Heart left ventricle (tissue), 16 donors: Measurements from ENCODE around the gene CCNE1. TPM values are rescaled to one million over a fixed set of nuclear protein-coding genes. Genes with fewer than 3 reads are reported as not detected.

ENCODE experiments used
- ATAC-seq, 4 donors: fragments of 200-7000 bp; cut with Tn5 transposase; one replicate each; pipeline ENCODE4 v1.9.1; 2020 to 2022; ENCODE audit warnings: moderate library complexity in 4 of 4, mild to moderate bottlenecking in 3 of 4, moderate number of reproducible peaks in 1 of 4
- DNase-seq, 5 donors: peaks; one replicate each; pipeline ENCODE4 v3.0.0-alpha.2; 2020
- H3K27ac ChIP-seq, 12 donors: fragments of 200-600 bp; sonication (generic) in 4 of 12; one replicate each; pipeline versions ENCODE4 v1.5.0 to v1.8.0; 2016 to 2022; ENCODE audit warnings: mild to moderate bottlenecking in 2 of 12
- H3K27me3 ChIP-seq, 9 donors: fragments of 200-600 bp; sonication (generic) in 2 of 9; one replicate each; pipeline versions ENCODE4 v1.5.1 to v1.8.0; 2016 to 2022; ENCODE audit warnings: mild to moderate bottlenecking in 3 of 9
- H3K36me3 ChIP-seq, 9 donors: fragments of 200-600 bp; sonication (generic) in 2 of 9; one replicate each; pipeline versions ENCODE4 v1.5.0 to v1.8.0; 2018 to 2022; ENCODE audit warnings: mild to moderate bottlenecking in 2 of 9
- H3K4me1 ChIP-seq, 12 donors: fragments of 200-600 bp; sonication (generic) in 4 of 12; one replicate each; pipeline versions ENCODE4 v1.5.0 to v1.8.0; 2016 to 2022; ENCODE audit warnings: mild to moderate bottlenecking in 3 of 12
- H3K4me3 ChIP-seq, 12 donors: fragments of 200-600 bp; sonication (generic) in 4 of 12; one replicate each; pipeline versions ENCODE4 v1.5.0 to v1.8.0; 2017 to 2022; ENCODE audit warnings: mild to moderate bottlenecking in 9 of 12, moderate library complexity in 4 of 12
- H3K9me3 ChIP-seq, 12 donors: fragments of 200-600 bp; sonication (generic) in 4 of 12; one replicate each; pipeline versions ENCODE4 v1.5.0 to v1.8.0; 2016 to 2022; ENCODE audit warnings: mild to moderate bottlenecking in 1 of 12
- CTCF ChIP-seq, 12 donors: fragments of 200-600 bp; sonication (generic) in 4 of 12; IDR thresholded peaks; one replicate each; pipeline versions ENCODE4 v1.5.0 to v1.8.0; 2018 to 2022; ENCODE audit warnings: antibody characterized with exemption in 12 of 12, mild to moderate bottlenecking in 5 of 12
- POLR2A ChIP-seq, 2 donors: fragments of 450-650 bp; IDR thresholded peaks; one replicate each; pipeline ENCODE4 v1.6.1; 2017; ENCODE audit warnings: antibody characterized with exemption in 2 of 2, mild to moderate bottlenecking in 2 of 2, moderate library complexity in 2 of 2
- WGBS, 4 donors: extraction: QIAGEN DNeasy Blood & Tissue Kit in 2 of 4; methylation state at CpG; one replicate each; pipeline versions ENCODE4 v1.1.5 to v1.1.7; 2013 to 2018; 5-methylcytosine and 5-hydroxymethylcytosine counted together
- intact Hi-C, 10 donors: fragments of 100-400 bp; cut with DNase I; formaldehyde crosslinking; loops; one replicate each; pipeline versions ENCODE4 v1.11.1 to v1.14.2; 2022
- polyA plus RNA-seq, 2 donors: library from polyadenylated mRNA; stranded (reverse); fragments of 200-250 nt; gene quantifications; one replicate each; pipeline ENCODE4 v1.2.3, GENCODE V29; 2013
- total RNA-seq, 9 donors: library from RNA; depleted of rRNA in 2 of 9; stranded (reverse); fragments of >200 nt in 2 of 9; fragmentation: NEBNext Ultra II Directional in 3 of 9; extraction: Animal tissue kit (Norgen Biotek cat#: 25700) in 3 of 9; gene quantifications; one replicate each; pipeline versions ENCODE4 v1.1.0 to v1.2.4, GENCODE V29; 2016 to 2023
- donor health status: ischemic (EF 13 %, LVEDD 7.1; RV severe dilation, severe dysfunction).
- donor health status: healthy with polysubstance abuse.
- donor health status: DM: no; HTN: yes; CAD: no.
- donor health status: DM: no; HTN: no; CAD: no.
- donor health status: ischemic (EF 25% LVEDD 6.9; RV normal size, moderate dysfunction).
- donor health status: ischemic (EF 25% LVEDD 5.7; RV mildly dilated, moderate dysfunction).
- donor health status: healthy.
- donor health status: DM: yes; HTN: yes; CAD: no.
- donor health status: ischemic (EF 35%, LVEDD 5.7; RV mildly dilated, moderate dysfunction).
- donor health status: nonischemic (EF 11% LVEDD 7.7; RV severe dilation, severe dysfunction).
- donor health status: DM: yes; HTN: yes; CAD: no.
- donor health status: PGD.
- donor health status: ischemic (EF 29% LVEDD 5.4; RV normal size, mild dysfunction).
- donor health status: nonischemic (EF 23%, LVEDD 6.1; RV moderate dilation, normal function).

Gene CCNE1
- total and polyA plus RNA-seq, 11 donors: 1.3 to 5.4 (median 2.5) TPM

- intact Hi-C loops: loop anchor here in 4 of 10 donors (5.0 to 10.0 kb wide), 4 partner anchors 34 to 206 kb away; partner anchors contain the start of genes URI1 (in 2 of the 4) and POP4 (in 1 of the 4)
- peak overlapping the region in 9 of 12 donors; percentile 20 to 86 (median 53) for H3K4me3 ChIP-seq
Measured at GRCh38 chr19:29812881-29813275, 1.1 kb downstream of the CCNE1 start.

GRCh38 chr19:29813642-29814041 lies 1.9 kb downstream of the CCNE1 start:
- H3K4me3 ChIP-seq: no peak overlapping the region
- no peak overlapping the region for H3K27ac ChIP-seq
- ATAC-seq (no peak), DNase-seq (no peak)
- H3K4me1 ChIP-seq: peaks cover 0 to 18% (median 5%) of the 10 kb centered on the region in 12 donors
- intact Hi-C loops: loop anchor here in 4 of 10 donors (5.0 to 10.0 kb wide), 4 partner anchors 34 to 206 kb away; partner anchors contain the start of genes URI1 (in 2 of the 4) and POP4 (in 1 of the 4)
- no peaks in the 10 kb centered on the region for H3K9me3 ChIP-seq
- TF ChIP-seq POLR2A (IDR thresholded peaks at IDR 0.05): no peak
- TF ChIP-seq CTCF (IDR thresholded peaks at IDR 0.05): no peak
- H3K27me3 ChIP-seq: no peaks in the 10 kb centered on the region
- WGBS, 4 donors: 90 to 93% (median 92%) methylated on average over 6 of the region's 6 CpGs
- peaks cover 0 to 2% (median 0%) of the 10 kb centered on the region in 9 donors for H3K36me3 ChIP-seq

More at GRCh38 chr19:29812881-29813275, 1.1 kb downstream of the CCNE1 start:
- Histone ChIP-seq H3K36me3 (peaks cover 0 to 2% (median 0%) of the 10 kb centered on the region in 9 donors), H3K4me1 (peaks cover 0 to 18% (median 5%) of the 10 kb centered on the region in 12 donors), H3K27ac (no peak overlapping the region), H3K9me3 (no peaks in the 10 kb centered on the region), H3K27me3 (no peaks in the 10 kb centered on the region)
- DNase-seq (no peak), ATAC-seq (no peak)
- no peak for TF ChIP-seq POLR2A (IDR thresholded peaks at IDR 0.05)
- no peak for TF ChIP-seq CTCF (IDR thresholded peaks at IDR 0.05)
- 81 to 91% (median 85%) methylated on average over 6 of the region's 6 CpGs for WGBS, 4 donors

DNA sequence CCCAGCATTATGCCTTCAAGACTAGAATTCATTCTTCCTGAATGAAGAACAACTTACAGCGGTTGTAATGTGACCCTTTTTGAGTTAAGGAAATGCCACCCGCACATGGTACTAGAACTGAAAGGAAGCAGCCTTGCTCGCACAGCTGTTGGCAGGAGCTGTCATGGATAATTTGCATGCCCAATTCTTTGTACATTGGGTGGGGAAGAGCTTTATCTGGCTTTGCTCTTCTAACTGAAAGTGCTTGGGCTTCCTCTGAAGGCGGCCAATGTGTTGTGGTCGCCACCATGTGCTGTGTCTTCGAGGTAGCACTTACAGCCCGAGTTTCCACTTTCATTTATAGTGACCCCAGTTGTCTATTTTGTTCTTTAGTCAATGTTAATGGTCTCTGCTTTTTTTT lies 3.4 kb downstream of the CCNE1 start:
- DNase-seq (no peak), ATAC-seq (no peak)
- H3K36me3 ChIP-seq: peaks cover 0 to 2% (median 0%) of the 10 kb centered on the region in 9 donors
- no peaks in the 10 kb centered on the region for H3K9me3 ChIP-seq
- TF ChIP-seq POLR2A (IDR thresholded peaks at IDR 0.05) (no peak), CTCF (IDR thresholded peaks at IDR 0.05) (no peak)
- H3K4me3 ChIP-seq: no peak overlapping the region
- WGBS, 4 donors: 84 to 96% (median 91%) methylated on average over 7 of the region's 7 CpGs
- H3K27ac ChIP-seq: no peak overlapping the region
- intact Hi-C loops: loop anchor here in 1 of 10 donors (10.0 kb wide), 1 partner anchor 130 kb away; the partner anchor contains the start of gene URI1
- H3K4me1 ChIP-seq: peaks cover 0 to 18% (median 5%) of the 10 kb centered on the region in 12 donors
- H3K27me3 ChIP-seq: no peaks in the 10 kb centered on the region

- Histone ChIP-seq H3K27ac (no peak overlapping the region), H3K4me3 (no peak overlapping the region), H3K9me3 (no peaks in the 10 kb centered on the region), H3K4me1 (peaks cover 0 to 5% (median 0%) of the 10 kb centered on the region in 12 donors), H3K27me3 (no peaks in the 10 kb centered on the region), H3K36me3 (peaks cover 0 to 8% (median 2%) of the 10 kb centered on the region in 9 donors)
- no peak for DNase-seq
- TF ChIP-seq POLR2A (IDR thresholded peaks at IDR 0.05): no peak
- no peak for TF ChIP-seq CTCF (IDR thresholded peaks at IDR 0.05)
- intact Hi-C loops: loop anchor here in 1 of 10 donors (10.0 kb wide), 1 partner anchor 127 kb away; the partner anchor contains the start of gene URI1
- ATAC-seq: no peak
- WGBS, 4 donors: 87 to 96% (median 95%) methylated on average over 4 of the region's 4 CpGs
Measured at GRCh38 chr19:29817316-29817715, 5.5 kb downstream of the CCNE1 start.
